Upper lobe of left lung (tissue), 4 donors: ENCODE results near the gene CYBA.
"Not testable (repeated sequence)": the region's sequence is repeated elsewhere in the genome, so short reads cannot be mapped to it uniquely, and the experiment has no call there.

Experiments
- CTCF ChIP-seq, 6 experiments: fragments of 450-650 bp in 4 of 6; fragments of 200-600 bp in 2 of 6; sonication (generic) in 2 of 6; IDR thresholded peaks; one replicate each; pipeline ENCODE4 v1.5.1; 2016 to 2019; ENCODE audit warnings: antibody characterized with exemption in 6 of 6
- POLR2A ChIP-seq, 4 donors: fragments of 450-650 bp; IDR thresholded peaks; one replicate each; pipeline ENCODE4 v1.5.1; 2016 to 2017; ENCODE audit warnings: antibody characterized with exemption in 4 of 4, mild to moderate bottlenecking in 2 of 4
- POLR2AphosphoS5 ChIP-seq, 2 donors: sonication (generic); formaldehyde crosslinking; IDR thresholded peaks; one replicate each; pipeline ENCODE4 v1.5.1; 2017; ENCODE audit warnings: antibody characterized with exemption in 2 of 2

- TF ChIP-seq POLR2A, CTCF, POLR2AphosphoS5 (IDR thresholded peaks at IDR 0.05): not testable (repeated sequence)
Measured at GRCh38 chr16:88669493-88669892, 18.6 kb upstream of the CYBA start.
